Naive B cell (primary cell): ENCODE results near the gene RNASE8. TPM values are rescaled to one million over a fixed set of nuclear protein-coding genes. Genes with fewer than 3 reads are reported as not detected.
"Not testable (repeated sequence)": the region's sequence is repeated elsewhere in the genome, so short reads cannot be mapped to it uniquely, and the experiment has no call there.

ENCODE experiments used
- ATAC-seq, 2 donors: fragments of 150-1000 bp; cut with Tn5 transposase; 2 replicates each; pipeline ENCODE4 v1.10.0; 2021; ENCODE audit warnings: low read depth in 2 of 2, mild to moderate bottlenecking in 2 of 2, moderate library complexity in 2 of 2
- DNase-seq: peaks from one replicate; pipeline ENCODE4 v3.0.0; 2022
- H3K27ac Mint-ChIP-seq, 6 donors: one replicate each; pipeline ENCODE4 v1.8.0; 2020 to 2022; ENCODE audit warnings: mild to moderate bottlenecking in 6 of 6, mixed read lengths in 6 of 6, moderate library complexity in 5 of 6, inconsistent platforms in 2 of 6
- H3K27me3 Mint-ChIP-seq, 3 donors: one replicate each; pipeline ENCODE4 v1.8.0; 2021 to 2022; ENCODE audit warnings: mixed read lengths in 3 of 3, mild to moderate bottlenecking in 1 of 3
- H3K36me3 Mint-ChIP-seq, 2 donors: one replicate each; pipeline ENCODE4 v1.8.0; 2020 to 2022; ENCODE audit warnings: mixed read lengths in 2 of 2, inconsistent platforms in 1 of 2, mild to moderate bottlenecking in 1 of 2
- H3K4me1 Mint-ChIP-seq, 3 donors: one replicate each; pipeline ENCODE4 v1.8.0; 2020 to 2022; ENCODE audit warnings: mixed read lengths in 3 of 3, inconsistent platforms in 1 of 3, mild to moderate bottlenecking in 1 of 3, moderate library complexity in 1 of 3
- H3K4me3 Mint-ChIP-seq, 8 donors: one replicate each; pipeline ENCODE4 v1.8.0; 2020 to 2022; ENCODE audit warnings: mild to moderate bottlenecking in 8 of 8, mixed read lengths in 8 of 8, moderate library complexity in 8 of 8, inconsistent platforms in 2 of 8
- H3K9me3 Mint-ChIP-seq, 7 donors: one replicate each; pipeline ENCODE4 v1.8.0; 2020 to 2022; ENCODE audit warnings: mixed read lengths in 7 of 7, mild to moderate bottlenecking in 5 of 7, inconsistent platforms in 2 of 7, moderate library complexity in 1 of 7
- polyA plus RNA-seq, 6 donors: library from polyadenylated mRNA; unstranded; fragments of 300-500 nt; fragmentation: Illumina TruSeq; gene quantifications; one replicate each; pipeline ENCODE4 v1.2.3, GENCODE V29; 2021; ENCODE audit warnings: low read depth in 6 of 6

Gene RNASE8, protein sequence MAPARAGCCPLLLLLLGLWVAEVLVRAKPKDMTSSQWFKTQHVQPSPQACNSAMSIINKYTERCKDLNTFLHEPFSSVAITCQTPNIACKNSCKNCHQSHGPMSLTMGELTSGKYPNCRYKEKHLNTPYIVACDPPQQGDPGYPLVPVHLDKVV
- polyA plus RNA-seq = not detected

DNA sequence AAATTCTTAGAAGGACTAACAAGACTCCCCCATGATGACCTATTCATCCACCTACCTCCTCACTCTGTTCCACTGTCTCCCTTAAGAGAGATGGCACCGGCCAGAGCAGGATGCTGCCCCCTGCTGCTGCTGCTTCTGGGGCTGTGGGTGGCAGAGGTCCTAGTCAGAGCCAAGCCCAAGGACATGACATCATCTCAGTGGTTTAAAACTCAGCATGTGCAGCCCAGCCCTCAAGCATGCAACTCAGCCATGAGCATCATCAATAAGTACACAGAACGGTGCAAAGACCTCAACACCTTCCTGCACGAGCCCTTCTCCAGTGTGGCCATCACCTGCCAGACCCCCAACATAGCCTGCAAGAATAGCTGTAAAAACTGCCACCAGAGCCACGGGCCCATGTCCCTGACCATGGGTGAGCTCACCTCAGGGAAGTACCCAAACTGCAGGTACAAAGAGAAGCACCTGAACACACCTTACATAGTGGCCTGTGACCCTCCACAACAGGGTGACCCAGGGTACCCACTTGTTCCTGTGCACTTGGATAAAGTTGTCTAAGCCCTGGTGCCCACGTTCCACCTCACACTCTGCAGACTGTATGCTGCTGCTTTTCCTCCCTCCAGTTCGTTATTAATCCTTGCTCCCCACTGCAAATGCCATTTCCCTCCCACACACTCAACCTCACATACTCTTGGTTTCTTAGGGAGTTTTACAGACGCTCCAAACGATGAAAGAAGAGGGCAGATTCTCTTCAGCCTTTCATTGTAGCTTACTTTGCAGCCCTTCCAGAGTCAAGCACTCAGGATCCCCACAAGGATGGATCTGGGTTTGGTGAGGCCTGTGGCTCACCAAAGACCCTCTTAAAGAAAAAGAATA is at the start of gene RNASE8:
Gene RNASE8, plus strand, starts transcription at position 20 of the 873 bp plus-strand sequence. Its CDS starts 71 bp downstream, at position 91.
- Mint-ChIP-seq H3K4me1 (no peaks in the 10 kb centered on the region), H3K27ac (no peak within 1 kb of the TSS), H3K4me3 (no peak within 1 kb of the TSS), H3K27me3 (peaks cover 20 to 28% (median 28%) of the 10 kb centered on the region in 3 donors), H3K9me3 (no peaks in the 10 kb centered on the region), H3K36me3 (no peaks in the 10 kb centered on the region)
- DNase-seq (no peak), ATAC-seq (no peak)

DNA sequence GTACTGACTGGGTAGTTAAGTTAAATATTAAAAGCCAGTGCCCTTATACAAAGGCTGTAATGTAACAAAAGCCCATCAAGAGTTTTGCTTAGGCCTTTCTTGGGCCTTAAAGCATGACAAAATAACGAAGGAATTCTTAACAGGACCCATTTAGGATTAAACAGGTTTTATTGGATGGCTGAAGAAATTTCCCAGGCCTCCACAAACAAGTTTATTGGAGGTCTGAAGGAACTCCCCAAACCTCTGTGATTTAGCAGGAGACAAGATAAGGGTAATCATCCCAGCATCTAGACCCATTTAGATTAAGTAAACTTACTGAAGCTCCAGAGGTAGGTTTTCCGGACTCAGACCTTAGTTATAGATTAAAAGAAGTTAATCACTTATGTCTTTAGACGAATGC is 47.9 kb upstream of the RNASE8 start:
- H3K4me1 Mint-ChIP-seq, H3K9me3 Mint-ChIP-seq, H3K4me3 Mint-ChIP-seq, ATAC-seq, H3K27ac Mint-ChIP-seq, DNase-seq, H3K36me3 Mint-ChIP-seq: not testable (repeated sequence)
- peaks cover 22 to 36% (median 35%) of the 10 kb centered on the region in 3 donors for H3K27me3 Mint-ChIP-seq

DNA sequence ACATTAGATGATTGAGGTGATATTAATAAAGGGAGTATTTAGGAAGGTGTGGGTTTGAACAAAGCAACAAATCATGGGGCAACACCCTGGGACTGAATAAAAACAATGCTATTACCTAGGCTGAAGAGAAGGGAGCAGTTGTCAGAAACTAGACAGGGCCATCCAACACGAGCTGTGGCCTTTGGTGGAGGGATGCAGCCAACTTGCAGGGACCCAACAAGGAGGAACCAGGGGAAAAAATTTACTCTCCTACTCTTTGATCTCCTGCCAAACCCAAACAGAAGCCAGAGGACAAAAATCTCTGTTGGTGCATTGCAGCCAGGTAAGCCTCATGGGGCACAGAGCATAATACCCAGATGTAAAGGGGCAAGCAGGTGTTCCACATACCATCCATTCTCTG is 46.5 kb upstream of the RNASE8 start:
- H3K27me3 Mint-ChIP-seq = peaks cover 24 to 45% (median 43%) of the 10 kb centered on the region in 3 donors
- no peak for DNase-seq
- no peak overlapping the region for H3K4me3 Mint-ChIP-seq
- ATAC-seq = no peak
- no peak overlapping the region for H3K27ac Mint-ChIP-seq
- no peaks in the 10 kb centered on the region for H3K9me3 Mint-ChIP-seq
- H3K4me1 Mint-ChIP-seq = no peaks in the 10 kb centered on the region
- no peaks in the 10 kb centered on the region for H3K36me3 Mint-ChIP-seq

DNA sequence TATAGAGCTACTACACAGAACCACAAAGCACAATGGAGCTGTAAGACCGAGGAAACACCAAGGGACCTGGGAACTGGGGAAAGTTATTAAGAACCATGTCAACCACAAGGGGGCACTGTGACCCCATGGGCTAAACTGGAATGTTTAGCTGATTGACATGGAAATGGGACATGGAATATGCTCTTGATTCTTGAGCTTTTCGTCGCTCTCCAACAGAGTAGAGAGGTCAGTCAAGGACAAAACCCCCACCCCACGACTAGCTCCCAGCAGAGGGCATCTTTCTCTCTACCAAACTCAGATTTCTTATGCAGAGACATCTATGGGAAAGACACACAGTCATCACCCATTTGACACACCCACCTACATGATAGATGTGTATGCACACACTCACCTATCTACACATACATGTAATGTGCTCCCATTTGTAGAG is 42.8 kb upstream of the RNASE8 start:
- no peaks in the 10 kb centered on the region for H3K9me3 Mint-ChIP-seq
- H3K36me3 Mint-ChIP-seq = no peaks in the 10 kb centered on the region
- no peak overlapping the region for H3K4me3 Mint-ChIP-seq
- peak; percentile 74 for DNase-seq
- H3K27ac Mint-ChIP-seq = no peak overlapping the region
- no peaks in the 10 kb centered on the region for H3K4me1 Mint-ChIP-seq
- peaks cover 30 to 65% (median 45%) of the 10 kb centered on the region in 3 donors for H3K27me3 Mint-ChIP-seq
- peak; percentile 84 to 89 for ATAC-seq

DNA sequence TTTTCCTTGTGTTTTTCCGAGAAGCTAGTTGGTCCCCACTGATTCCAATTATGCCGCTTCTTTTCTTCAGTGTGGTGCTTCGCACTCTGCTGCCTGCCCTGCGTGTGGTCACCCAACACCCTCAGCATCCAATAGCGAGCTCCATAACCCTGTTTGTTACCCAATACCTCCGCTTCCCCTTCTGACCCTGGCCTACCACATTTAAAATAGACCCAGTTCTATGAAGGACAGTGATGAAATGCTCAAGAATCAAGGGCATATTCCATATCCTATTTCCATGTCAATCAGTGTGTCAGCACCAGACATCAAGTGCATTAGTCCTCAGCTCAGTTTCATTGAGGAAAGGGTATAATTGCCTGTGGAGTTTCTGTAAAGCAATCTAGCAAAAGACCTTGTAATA is 42.3 kb upstream of the RNASE8 start:
- H3K4me1 Mint-ChIP-seq = no peaks in the 10 kb centered on the region
- DNase-seq (no peak), ATAC-seq (no peak)
- H3K4me3 Mint-ChIP-seq = no peak overlapping the region
- H3K9me3 Mint-ChIP-seq = no peaks in the 10 kb centered on the region
- H3K36me3 Mint-ChIP-seq = no peaks in the 10 kb centered on the region
- H3K27me3 Mint-ChIP-seq = peaks cover 30 to 66% (median 45%) of the 10 kb centered on the region in 3 donors
- H3K27ac Mint-ChIP-seq = no peak overlapping the region

DNA sequence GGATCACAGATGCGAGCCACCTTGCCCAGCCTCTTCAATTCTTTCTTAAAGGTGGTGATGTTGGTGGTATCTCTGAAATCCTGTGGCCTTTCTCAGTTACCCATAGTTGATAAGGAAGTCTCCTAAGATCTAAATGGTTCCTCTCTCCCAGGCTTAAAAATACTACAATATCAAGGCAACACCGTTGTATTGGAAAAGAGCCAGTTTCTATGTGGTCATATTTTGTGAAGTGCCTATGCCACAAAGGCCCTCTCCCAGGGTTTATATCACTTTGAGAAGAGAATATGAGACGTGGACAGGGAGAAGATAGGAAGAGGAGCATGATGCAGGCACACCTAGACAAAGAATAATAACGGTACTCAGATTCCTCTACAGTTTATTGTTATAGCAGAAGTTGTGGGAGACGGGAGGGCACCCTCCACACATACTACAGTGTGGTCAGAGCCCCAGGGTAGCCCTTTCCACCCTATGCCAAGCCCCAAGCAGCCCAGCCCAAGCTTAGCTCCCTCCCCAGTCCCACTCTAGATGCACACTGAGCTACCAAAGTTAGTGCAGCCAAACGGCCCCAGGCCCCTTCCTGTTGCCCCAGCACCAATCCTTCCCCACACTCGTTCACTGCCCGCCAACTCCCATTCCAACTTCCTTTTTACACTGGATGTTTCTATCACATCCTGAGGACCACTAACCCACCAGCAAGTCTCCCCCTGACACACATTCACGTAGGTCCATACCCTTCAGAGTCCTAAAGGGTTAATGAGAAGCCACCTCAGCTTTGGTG is 41.0 kb upstream of the RNASE8 start:
- no peaks in the 10 kb centered on the region for H3K9me3 Mint-ChIP-seq
- ATAC-seq = no peak
- H3K27me3 Mint-ChIP-seq = peaks cover 28 to 70% (median 34%) of the 10 kb centered on the region in 3 donors
- H3K4me1 Mint-ChIP-seq = no peaks in the 10 kb centered on the region
- H3K27ac Mint-ChIP-seq = peak overlapping the region in 1 of 6 donors; percentile 69
- no peak overlapping the region for H3K4me3 Mint-ChIP-seq
- H3K36me3 Mint-ChIP-seq = no peaks in the 10 kb centered on the region
- DNase-seq = no peak

DNA sequence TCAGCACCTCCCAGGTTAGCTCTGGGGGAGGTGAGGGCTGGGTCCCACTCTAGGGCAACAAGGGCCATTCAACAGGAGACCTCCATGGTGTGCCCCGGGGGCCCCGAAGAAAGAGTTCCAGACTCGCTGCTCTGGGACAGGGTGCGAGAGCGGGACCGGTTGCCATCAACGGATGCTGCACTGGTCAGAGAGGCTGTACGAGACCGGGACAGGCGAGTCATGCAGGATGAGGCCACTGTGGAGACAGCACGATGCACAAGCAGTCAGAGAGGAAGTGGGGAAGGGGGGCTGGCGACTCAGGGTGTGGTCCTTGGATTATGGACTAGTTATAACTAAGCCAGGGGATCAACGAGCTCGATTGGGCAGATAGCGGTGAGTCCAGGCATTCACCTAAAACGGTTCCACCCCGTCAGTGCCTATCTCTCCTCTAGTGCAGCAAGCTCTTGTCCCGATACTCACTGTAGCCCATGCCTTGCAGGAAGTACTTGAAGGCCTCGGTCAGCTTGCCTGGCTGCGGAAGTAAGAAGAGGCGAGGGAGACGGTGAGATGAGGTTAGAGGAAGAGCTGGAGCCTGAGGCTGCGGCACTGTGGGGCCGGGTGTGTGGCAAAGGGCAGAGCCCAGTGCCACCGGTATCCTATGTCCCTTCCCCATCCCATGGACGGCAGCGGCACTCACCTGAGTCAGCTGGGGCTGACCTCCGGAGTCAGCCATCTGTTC is 39.9 kb upstream of the RNASE8 start:
- no peaks in the 10 kb centered on the region for H3K9me3 Mint-ChIP-seq
- no peak for ATAC-seq
- peaks cover 24 to 70% (median 34%) of the 10 kb centered on the region in 3 donors for H3K27me3 Mint-ChIP-seq
- peaks cover under 1 to 7% (median 6%) of the 10 kb centered on the region in 3 donors for H3K4me1 Mint-ChIP-seq
- no peak for DNase-seq
- no peaks in the 10 kb centered on the region for H3K36me3 Mint-ChIP-seq
- no peak overlapping the region for H3K4me3 Mint-ChIP-seq
- H3K27ac Mint-ChIP-seq = no peak overlapping the region

DNA sequence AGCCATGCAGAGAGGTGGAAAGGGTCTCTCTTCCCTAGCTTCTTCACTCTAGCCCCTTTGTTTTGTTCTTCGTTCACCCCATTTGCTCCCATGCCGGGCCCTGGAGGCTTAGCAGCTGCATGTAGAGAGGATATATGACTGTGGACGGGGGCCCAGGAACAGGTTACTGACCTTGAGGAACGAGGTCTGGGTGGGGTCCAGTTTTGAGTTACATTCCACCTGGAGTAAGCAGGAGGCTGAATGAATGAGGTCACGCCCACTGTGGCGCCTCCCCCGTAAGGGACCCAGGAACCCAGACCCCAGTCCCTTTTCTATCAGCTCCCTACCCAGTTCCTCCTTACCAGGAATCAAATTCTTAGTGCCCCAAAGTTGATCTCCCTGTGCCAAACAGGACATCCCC is 39.3 kb upstream of the RNASE8 start:
- no peak overlapping the region for H3K4me3 Mint-ChIP-seq

DNA sequence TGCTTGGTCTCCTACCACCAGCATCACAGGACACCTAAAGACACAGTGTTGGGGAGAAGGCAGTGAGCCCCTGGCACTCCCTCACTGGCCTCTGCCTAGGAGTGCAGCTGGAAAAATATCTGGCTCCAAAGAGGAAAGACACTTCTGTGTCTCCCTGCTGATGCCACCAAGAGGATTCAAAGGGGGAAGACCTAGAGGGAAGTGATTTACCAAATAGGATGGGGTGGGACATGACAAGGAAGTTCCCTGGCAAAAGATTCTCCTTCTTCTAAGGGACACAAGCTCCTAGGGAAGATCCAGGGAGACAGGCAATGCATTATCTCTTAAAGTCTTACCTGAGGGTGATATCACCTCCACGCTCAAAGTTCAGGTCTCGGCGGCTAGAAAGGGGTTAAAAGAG is 38.8 kb upstream of the RNASE8 start:
- H3K4me3 Mint-ChIP-seq = no peak overlapping the region
- peaks cover 11 to 16% (median 12%) of the 10 kb centered on the region in 3 donors for H3K4me1 Mint-ChIP-seq
- ATAC-seq (no peak), DNase-seq (no peak)
- no peaks in the 10 kb centered on the region for H3K36me3 Mint-ChIP-seq
- no peaks in the 10 kb centered on the region for H3K9me3 Mint-ChIP-seq
- peaks cover 23 to 74% (median 33%) of the 10 kb centered on the region in 3 donors for H3K27me3 Mint-ChIP-seq
- H3K27ac Mint-ChIP-seq = no peak overlapping the region

More for the DNA sequence above, 39.3 kb upstream of the RNASE8 start:
- peaks cover 23 to 72% (median 36%) of the 10 kb centered on the region in 3 donors for H3K27me3 Mint-ChIP-seq
- DNase-seq (no peak), ATAC-seq (no peak)
- H3K4me1 Mint-ChIP-seq = peaks cover 6 to 12% (median 11%) of the 10 kb centered on the region in 3 donors
- H3K9me3 Mint-ChIP-seq = no peaks in the 10 kb centered on the region
- no peaks in the 10 kb centered on the region for H3K36me3 Mint-ChIP-seq
- no peak overlapping the region for H3K27ac Mint-ChIP-seq

DNA sequence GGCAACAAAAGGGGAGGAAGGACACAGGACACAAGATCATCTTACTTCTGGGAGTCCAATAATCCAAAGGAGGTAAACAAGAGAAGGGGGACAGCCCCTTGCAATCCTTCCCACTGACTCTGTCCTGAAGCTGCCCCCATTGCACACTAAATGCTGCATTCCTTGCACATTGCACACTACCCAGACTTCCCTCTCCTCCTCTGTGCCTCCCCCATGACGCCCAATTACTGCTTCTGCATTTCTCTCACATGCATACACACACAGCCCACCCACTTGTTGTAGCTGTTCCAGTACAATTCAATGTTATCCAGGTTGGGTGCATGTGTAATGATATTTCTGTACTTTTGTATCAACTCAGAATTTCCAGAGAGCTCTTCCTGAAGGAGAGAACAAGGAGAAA is 38.3 kb upstream of the RNASE8 start:
- DNase-seq (no peak), ATAC-seq (no peak)
- peaks cover 17 to 22% (median 17%) of the 10 kb centered on the region in 3 donors for H3K4me1 Mint-ChIP-seq

DNA sequence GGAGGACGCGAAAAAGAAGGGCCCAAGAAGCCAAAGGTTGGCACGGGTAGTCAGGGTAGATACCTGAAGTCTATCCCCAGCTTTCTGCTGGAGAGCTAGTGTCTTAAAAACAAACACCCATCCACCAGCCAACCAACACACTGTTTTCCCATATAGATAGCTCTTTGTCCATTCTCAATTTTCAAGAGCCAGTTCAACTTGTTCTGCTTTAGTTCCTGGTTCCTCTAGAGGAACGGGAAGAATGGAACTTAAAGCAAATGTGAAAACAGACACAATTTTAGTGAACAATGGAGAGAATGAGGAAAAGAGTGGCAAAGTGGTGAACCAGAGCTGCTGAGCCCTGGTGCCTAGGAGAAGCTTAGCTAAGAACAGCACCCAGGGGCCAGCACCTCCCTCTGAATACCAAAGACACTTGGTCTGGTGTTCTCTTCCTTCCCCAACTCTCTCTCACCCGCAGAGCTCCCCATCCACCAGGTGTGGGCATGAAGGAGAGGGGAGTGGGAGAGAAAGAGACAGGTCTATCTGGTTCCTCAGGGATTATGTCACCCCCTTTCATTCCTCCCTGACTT is 36.6 kb upstream of the RNASE8 start:
- peaks cover 16 to 59% (median 17%) of the 10 kb centered on the region in 3 donors for H3K27me3 Mint-ChIP-seq
- peaks cover 21 to 23% (median 21%) of the 10 kb centered on the region in 3 donors for H3K4me1 Mint-ChIP-seq
- no peaks in the 10 kb centered on the region for H3K36me3 Mint-ChIP-seq
- no peaks in the 10 kb centered on the region for H3K9me3 Mint-ChIP-seq
- DNase-seq (no peak), ATAC-seq (no peak)
- H3K4me3 Mint-ChIP-seq = no peak overlapping the region
- H3K27ac Mint-ChIP-seq = no peak overlapping the region

More for the DNA sequence above, 38.3 kb upstream of the RNASE8 start:
- H3K4me3 Mint-ChIP-seq = no peak overlapping the region
- H3K36me3 Mint-ChIP-seq = no peaks in the 10 kb centered on the region
- H3K27me3 Mint-ChIP-seq = peaks cover 22 to 69% (median 27%) of the 10 kb centered on the region in 3 donors
- H3K27ac Mint-ChIP-seq = no peak overlapping the region
- no peaks in the 10 kb centered on the region for H3K9me3 Mint-ChIP-seq

DNA sequence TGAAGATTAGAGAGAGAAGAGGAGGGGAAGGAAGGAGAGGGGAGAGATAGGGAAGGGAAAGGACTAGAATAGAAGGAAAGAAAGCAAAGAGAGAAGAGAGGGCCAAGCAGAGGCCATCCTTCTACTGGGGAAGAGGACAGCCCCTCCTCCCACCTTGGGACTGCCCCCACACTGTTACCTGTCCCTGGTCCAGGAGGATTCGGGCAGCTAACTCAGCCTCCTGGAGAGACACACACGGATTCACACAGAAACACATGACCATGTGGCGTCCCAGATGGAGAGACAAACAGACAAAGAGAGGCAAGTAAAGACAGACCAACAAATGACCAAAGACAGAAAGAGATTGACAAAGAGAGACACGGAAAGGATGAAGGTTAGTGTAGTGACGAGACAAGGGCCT is 34.9 kb upstream of the RNASE8 start:
- DNase-seq (no peak), ATAC-seq (no peak)
- Mint-ChIP-seq H3K9me3 (no peaks in the 10 kb centered on the region), H3K4me1 (peaks cover 21 to 29% (median 25%) of the 10 kb centered on the region in 3 donors), H3K27me3 (peaks cover 16 to 48% (median 17%) of the 10 kb centered on the region in 3 donors), H3K27ac (peak overlapping the region in 1 of 6 donors; percentile 73), H3K36me3 (no peaks in the 10 kb centered on the region), H3K4me3 (peak overlapping the region in 6 of 8 donors; percentile 3 to 88 (median 68))
